ENCODE measurements around the gene C22orf39.

The C22orf39 gene

GRCh38 chr22:19430890-19431541 is 16.5 kb downstream of the C22orf39 start:
- DNase-seq (ENCODE audit: low spot score): peak; percentile 31

DNA sequence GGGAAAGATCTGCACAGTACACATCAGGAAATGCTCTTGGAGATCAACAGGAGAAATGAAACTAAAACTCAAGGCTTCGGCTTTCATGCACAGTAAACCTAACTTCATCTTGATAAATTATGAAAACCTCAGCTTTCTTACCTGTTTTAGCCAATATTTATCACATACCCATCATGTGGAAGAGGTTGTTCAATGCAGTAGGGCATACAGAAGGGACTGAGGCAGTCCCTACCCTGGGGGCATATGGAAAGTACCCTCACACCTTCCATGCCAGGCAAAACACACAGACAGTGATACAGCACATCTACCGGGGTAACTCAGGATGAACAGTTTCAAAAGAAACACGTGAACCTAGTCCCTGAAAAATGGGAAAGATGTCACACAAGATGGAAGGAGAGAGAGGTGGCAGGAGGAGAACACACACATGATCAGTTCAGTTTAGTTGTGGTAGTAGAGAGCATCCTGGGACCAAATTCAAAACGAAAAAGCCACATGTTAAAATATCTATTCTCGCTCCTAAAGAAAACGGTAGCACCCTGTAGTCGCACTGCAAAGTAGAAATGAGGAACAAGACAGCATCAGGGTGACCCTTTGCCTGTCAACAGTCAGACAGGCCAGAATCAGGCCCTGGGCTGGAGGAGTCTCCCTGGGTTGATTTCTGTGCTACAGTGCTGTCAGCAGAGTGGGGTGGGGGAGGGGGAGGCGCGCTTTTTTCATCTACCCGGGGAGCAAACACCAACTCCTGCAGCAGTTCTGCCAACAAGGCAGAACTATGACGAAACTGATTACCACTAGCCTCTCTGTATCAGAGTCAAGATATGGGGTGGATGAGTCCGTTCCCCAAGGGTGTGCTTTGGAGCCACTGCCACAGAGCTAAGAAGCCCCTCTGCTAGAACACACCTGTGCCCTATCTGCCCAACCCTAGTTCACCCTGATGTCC is 17.3 kb downstream of the C22orf39 start:
- DNase-seq (ENCODE audit: low spot score): peak; percentile 8

- DNase-seq (ENCODE audit: low spot score): no peak
Measured at GRCh38 chr22:19424186-19424500, 23.4 kb downstream of the C22orf39 start.

GRCh38 chr22:19422440-19423301 is 24.8 kb downstream of the C22orf39 start:
- DNase-seq (ENCODE audit: low spot score): no peak

- DNase-seq (ENCODE audit: low spot score): no peak
Measured at GRCh38 chr22:19420321-19420720, 27.2 kb downstream of the C22orf39 start.

GRCh38 chr22:19419464-19420178 is 27.9 kb downstream of the C22orf39 start:
- DNase-seq (ENCODE audit: low spot score): no peak

GRCh38 chr22:19419086-19419463 is 28.4 kb downstream of the C22orf39 start:
- DNase-seq (ENCODE audit: low spot score): no peak

- no peak for DNase-seq (ENCODE audit: low spot score)
Measured at GRCh38 chr22:19412923-19413322, 34.6 kb downstream of the C22orf39 start.

- DNase-seq (ENCODE audit: low spot score): no peak
Measured at GRCh38 chr22:19412478-19412877, 35.0 kb downstream of the C22orf39 start.

DNA sequence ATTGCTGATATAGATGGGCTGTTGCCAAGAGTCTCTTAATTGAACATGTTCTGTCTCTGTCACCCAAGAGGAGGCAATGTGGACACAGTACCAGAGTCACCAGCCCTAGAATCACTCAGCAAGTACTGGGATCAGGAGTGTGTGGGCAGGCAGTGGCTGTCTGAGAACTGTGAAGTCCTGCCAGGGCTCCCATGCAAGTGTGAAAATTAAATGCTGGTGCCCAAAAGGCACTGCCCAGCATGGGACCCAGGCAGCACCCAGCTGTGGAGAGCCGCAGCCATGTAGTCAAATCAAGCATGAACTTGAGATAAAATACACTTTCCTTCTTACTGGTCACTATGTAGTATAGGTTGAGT is 35.8 kb downstream of the C22orf39 start:
- DNase-seq (ENCODE audit: low spot score): no peak

- no peak for DNase-seq (ENCODE audit: low spot score)
Measured at GRCh38 chr22:19410941-19411689, 36.4 kb downstream of the C22orf39 start.

- DNase-seq (ENCODE audit: low spot score): no peak
Measured at GRCh38 chr22:19407649-19408606, 39.6 kb downstream of the C22orf39 start.

DNA sequence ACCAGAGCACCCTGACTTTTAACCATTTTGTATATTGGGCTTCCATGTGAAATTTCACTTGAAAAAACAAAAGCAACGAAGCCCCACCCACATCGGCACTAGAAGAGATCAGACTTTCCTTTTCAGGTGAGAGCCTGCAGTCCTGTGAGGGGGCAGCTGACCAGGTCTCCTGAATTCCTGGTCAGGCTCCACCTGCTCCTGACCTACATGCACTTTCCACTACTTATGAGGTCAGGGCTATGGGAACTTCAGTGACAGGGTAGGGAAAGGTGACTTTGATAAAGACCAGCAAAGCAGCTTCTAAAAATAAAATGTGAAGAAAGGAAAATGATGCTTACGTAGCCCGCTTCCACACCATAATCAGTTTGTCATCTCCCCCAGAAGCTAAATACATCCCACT is 40.7 kb downstream of the C22orf39 start:
- DNase-seq (ENCODE audit: low spot score): no peak

DNA sequence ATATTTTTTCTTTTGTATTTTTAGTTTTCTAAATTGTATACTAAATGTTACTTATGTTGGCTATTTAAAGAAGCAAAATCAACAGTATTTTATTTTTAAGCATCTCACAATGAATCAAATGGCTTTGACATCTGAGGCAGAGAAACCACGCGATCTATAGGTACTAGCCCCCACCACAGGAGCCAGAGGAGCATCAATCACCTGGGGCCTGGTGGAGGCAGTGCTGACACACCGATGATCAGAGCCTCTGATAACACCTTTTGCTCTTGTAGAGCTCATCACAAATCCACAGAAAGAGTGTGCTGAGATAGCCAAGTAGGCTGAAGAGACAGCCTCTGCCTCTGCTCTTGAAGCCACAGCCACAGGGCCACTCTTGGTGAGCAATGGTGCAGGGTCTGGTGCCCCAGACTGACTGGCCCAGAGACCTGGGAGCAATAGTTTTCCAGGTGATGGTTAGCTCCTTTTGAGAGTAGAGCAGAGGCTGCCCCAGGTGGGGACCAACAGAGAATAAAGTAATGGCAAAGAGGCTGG is 41.2 kb downstream of the C22orf39 start:
- no peak for DNase-seq (ENCODE audit: low spot score)

DNA sequence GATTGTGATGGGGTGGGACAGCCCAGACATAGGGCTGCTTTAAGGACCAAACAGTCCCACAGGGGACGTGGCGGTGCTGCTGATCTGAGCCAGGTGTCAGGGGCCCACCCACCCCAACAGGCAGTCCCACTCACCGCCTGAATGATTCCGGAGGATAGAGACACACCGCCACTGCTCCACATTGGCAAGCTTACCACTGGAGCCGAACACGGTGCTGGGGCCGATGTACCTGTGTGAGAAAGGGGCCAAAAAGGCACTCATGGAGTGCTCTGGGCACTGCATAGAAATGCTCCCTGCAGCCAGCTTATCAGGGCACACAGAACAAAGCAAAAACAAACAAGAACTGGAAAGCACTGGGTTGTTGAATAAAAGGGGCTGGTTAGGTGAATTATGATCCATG is 41.9 kb downstream of the C22orf39 start:
- DNase-seq (ENCODE audit: low spot score): no peak

DNA sequence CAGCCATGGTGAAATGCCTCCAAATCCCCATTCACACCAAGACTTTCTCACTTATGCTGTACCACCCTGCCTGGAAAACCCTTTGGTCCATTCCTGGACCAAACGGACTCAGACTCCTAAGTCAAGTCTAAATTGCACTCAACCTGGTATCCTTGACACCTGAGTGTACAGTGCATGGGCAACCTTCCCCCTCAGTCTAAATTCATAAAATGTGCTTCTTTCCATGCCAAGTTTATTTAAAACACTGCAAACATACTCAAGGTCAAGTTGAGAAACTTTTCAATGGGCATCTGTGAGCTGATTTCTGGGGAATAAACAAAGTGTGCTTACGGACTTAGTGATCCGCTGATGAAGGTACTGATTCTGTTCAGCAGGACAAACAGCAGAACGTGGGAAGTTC is 42.4 kb downstream of the C22orf39 start:
- DNase-seq (ENCODE audit: low spot score): no peak

GRCh38 chr22:19404676-19405075 is 42.8 kb downstream of the C22orf39 start:
- no peak for DNase-seq (ENCODE audit: low spot score)

GRCh38 chr22:19402642-19403191 is 44.8 kb downstream of the C22orf39 start:
- no peak for DNase-seq (ENCODE audit: low spot score)

- no peak for DNase-seq (ENCODE audit: low spot score)
Measured at GRCh38 chr22:19401483-19401882, 46.0 kb downstream of the C22orf39 start.

DNA sequence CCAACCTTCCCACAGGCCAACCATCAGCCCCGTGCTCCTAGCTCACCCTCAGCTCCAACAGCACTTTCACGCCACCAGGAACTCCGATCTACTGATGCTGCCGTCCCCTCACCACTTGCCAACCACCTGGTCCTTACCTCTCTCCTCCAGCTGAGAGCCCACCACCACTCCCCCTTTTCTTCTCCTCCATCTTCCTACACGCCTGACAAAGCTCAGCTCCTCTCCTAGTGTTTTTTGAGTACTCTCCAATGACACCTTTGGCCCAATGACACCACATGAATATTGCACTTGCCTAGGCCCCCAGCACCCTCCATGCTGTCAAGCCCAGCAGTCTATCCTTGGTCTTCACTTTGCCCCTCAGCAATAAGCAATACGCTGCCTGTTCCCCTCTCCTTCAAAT is 46.6 kb downstream of the C22orf39 start:
- no peak for DNase-seq (ENCODE audit: low spot score)

Measured in SW480 (cell line).